Glomerular visceral epithelial cell (primary cell): ENCODE results near the gene TENT5C.
A peak's percentile ranks its signal among the peaks of the same experiment; 100 is the strongest.

ENCODE experiments used
- DNase-seq: peaks from one replicate; pipeline ENCODE4 v3.0.0-alpha.2; 2016; ENCODE audit errors: extremely low spot score

Gene TENT5C

GRCh38 chr1:117591252-117591651 lies 14.6 kb upstream of the TENT5C start:
- DNase-seq = no peak

- DNase-seq = no peak
Observed at GRCh38 chr1:117592155-117592554, 13.7 kb upstream of the TENT5C start.

- DNase-seq = no peak
Observed at GRCh38 chr1:117594261-117594990, 11.4 kb upstream of the TENT5C start.

GRCh38 chr1:117596023-117596720 lies 9.7 kb upstream of the TENT5C start:
- DNase-seq = no peak

GRCh38 chr1:117598489-117598888 lies 7.4 kb upstream of the TENT5C start:
- DNase-seq = no peak

GRCh38 chr1:117599286-117600221 lies 6.3 kb upstream of the TENT5C start:
- no peak for DNase-seq

GRCh38 chr1:117600325-117600943 lies 5.4 kb upstream of the TENT5C start:
- no peak for DNase-seq

GRCh38 chr1:117600966-117601365 lies 4.9 kb upstream of the TENT5C start:
- DNase-seq = no peak

GRCh38 chr1:117602862-117603261 lies 3.0 kb upstream of the TENT5C start:
- DNase-seq = no peak

GRCh38 chr1:117605164-117605773 lies 579 bp upstream of the TENT5C start:
- no peak for DNase-seq

- peak; percentile 25 for DNase-seq
Observed at GRCh38 chr1:117606649-117607430, 992 bp downstream of the TENT5C start.

GRCh38 chr1:117607471-117607870 lies 1.6 kb downstream of the TENT5C start:
- DNase-seq = no peak

- DNase-seq = no peak
Observed at GRCh38 chr1:117608115-117608615, 2.3 kb downstream of the TENT5C start.

- DNase-seq = no peak
Observed at GRCh38 chr1:117608758-117609157, 2.9 kb downstream of the TENT5C start.

GRCh38 chr1:117609471-117609911 lies 3.6 kb downstream of the TENT5C start:
- DNase-seq = no peak

GRCh38 chr1:117610036-117610435 lies 4.2 kb downstream of the TENT5C start:
- DNase-seq = no peak

GRCh38 chr1:117611121-117611601 lies 5.3 kb downstream of the TENT5C start:
- no peak for DNase-seq

GRCh38 chr1:117611894-117612483 lies 6.1 kb downstream of the TENT5C start:
- no peak for DNase-seq

- DNase-seq = peak; percentile 31
Observed at GRCh38 chr1:117612517-117613248, 6.8 kb downstream of the TENT5C start.
